SK-N-SH (cell line): ENCODE measurements around the gene COQ3. TPM values are rescaled to one million over a fixed set of nuclear protein-coding genes. Genes with fewer than 3 reads are reported as not detected.

Experiments
- CTCF ChIA-PET: fragments of 300-600, 350-600 bp; formaldehyde crosslinking; extraction: SDS; loops from one replicate; lab custom pipeline; 2021; lab: Yijun Ruan, JAX
- POLR2A ChIA-PET: fragments of 350-600 bp; sonication (Branson Sonifier 250); formaldehyde crosslinking; extraction: SDS; loops from one replicate; lab custom pipeline; 2020; ENCODE audit warnings: antibody characterized with exemption, inconsistent platforms; lab: Yijun Ruan, JAX
- DNase-seq: peaks from one replicate; pipeline ENCODE4 v3.0.0; 2012
- H2AFZ ChIP-seq: fragments of 200-600 bp; sonication (generic); 2 replicates; pipeline ENCODE4 v1.8.1; 2016; ENCODE audit warnings: antibody characterized with exemption, mild to moderate bottlenecking, low read depth
- H3F3A ChIP-seq: fragments of 200-600 bp; sonication (generic); replicated peaks from 2 replicates; pipeline ENCODE3; 2016; ENCODE audit warnings: antibody characterized with exemption, mild to moderate bottlenecking; ENCODE audit not compliant: insufficient read depth
- H3K27ac ChIP-seq, 2 experiments: fragments of 200-500 bp in 1 of 2; fragments of 200-600 bp in 1 of 2; sonication (Bioruptor generic) in 1 of 2; sonication (generic), shearing (Covaris generic) in 1 of 2; 2 replicates each; pipeline versions ENCODE4 v1.5.1 to v1.6.1; 2014 to 2016; ENCODE audit warnings: low read depth in 2 of 2, inconsistent platforms in 1 of 2, low read length in 1 of 2, mild to moderate bottlenecking in 1 of 2, mixed read lengths in 1 of 2
- H3K27me3 ChIP-seq: fragments of 200-600 bp; sonication (generic), shearing (Covaris generic); 2 replicates; pipeline ENCODE4 v1.6.1; 2016; ENCODE audit warnings: mixed run types; ENCODE audit not compliant: insufficient read depth
- H3K36me3 ChIP-seq, 2 experiments: fragments of 200-500 bp in 1 of 2; fragments of 200-600 bp in 1 of 2; sonication (Bioruptor generic) in 1 of 2; sonication (generic) in 1 of 2; replicated peaks in 1 of 2; 2 replicates each; pipeline versions ENCODE3 to v1.5.1; 2014 to 2016; ENCODE audit warnings: low read length in 1 of 2, mild to moderate bottlenecking in 1 of 2; ENCODE audit not compliant: insufficient read depth in 2 of 2, control insufficient read depth in 1 of 2
- H3K4me1 ChIP-seq, 2 experiments: fragments of 200-500 bp in 1 of 2; fragments of 200-600 bp in 1 of 2; sonication (Bioruptor generic) in 1 of 2; sonication (generic), shearing (Covaris generic) in 1 of 2; 2 replicates each; pipeline versions ENCODE4 v1.5.1 to v1.6.1; 2014 to 2016; ENCODE audit warnings: low read depth in 1 of 2, low read length in 1 of 2, mixed run types in 1 of 2; ENCODE audit not compliant: insufficient read depth in 2 of 2, control insufficient read depth in 1 of 2
- H3K4me2 ChIP-seq: fragments of 200-600 bp; sonication (generic), shearing (Covaris generic); 2 replicates; pipeline ENCODE4 v1.6.1; 2017; ENCODE audit warnings: mixed run types
- H3K4me3 ChIP-seq, 2 experiments: fragments of 200-500 bp in 1 of 2; fragments of 200-600 bp in 1 of 2; sonication (Bioruptor generic) in 1 of 2; sonication (generic), shearing (Covaris generic) in 1 of 2; 2 replicates each; pipeline versions ENCODE4 v1.5.1 to v1.8.1; 2014 to 2016; ENCODE audit warnings: low read depth in 2 of 2, inconsistent platforms in 1 of 2, low read length in 1 of 2, mild to moderate bottlenecking in 1 of 2, mixed read lengths in 1 of 2, moderate library complexity in 1 of 2
- H3K79me2 ChIP-seq: fragments of 200-600 bp; sonication (generic); 2 replicates; pipeline ENCODE4 v1.8.1; 2017; ENCODE audit warnings: mild to moderate bottlenecking; ENCODE audit not compliant: insufficient read depth
- H3K9ac ChIP-seq: fragments of 200-600 bp; sonication (generic); 2 replicates; pipeline ENCODE4 v1.6.1; 2017; ENCODE audit warnings: mixed run types
- H3K9me2 ChIP-seq: fragments of 200-600 bp; sonication (generic); 2 replicates; pipeline ENCODE4 v1.6.1; 2017; ENCODE audit warnings: mixed run types
- H3K9me3 ChIP-seq: fragments of 200-600 bp; sonication (generic); 2 replicates; pipeline ENCODE4 v1.6.1; 2017; ENCODE audit warnings: mixed run types, mild to moderate bottlenecking, moderate library complexity
- H4K20me1 ChIP-seq: fragments of 200-600 bp; sonication (generic); 2 replicates; pipeline ENCODE4 v1.6.1; 2017; ENCODE audit warnings: mild to moderate bottlenecking, mixed run types; ENCODE audit not compliant: insufficient read depth
- CHD2 ChIP-seq: fragments of 150-350 bp; IDR thresholded peaks from 2 replicates; pipeline ENCODE4 v1.6.1; 2018; ENCODE audit warnings: low read length; ENCODE audit not compliant: partially characterized antibody
- ELF1 ChIP-seq: IDR thresholded peaks from 2 replicates; pipeline ENCODE4 v1.4.0; 2012
- EP300 ChIP-seq, 2 experiments: IDR thresholded peaks; 2 replicates each; pipeline versions ENCODE4 v1.4.0 to v1.6.1; 2012; ENCODE audit warnings: borderline replicate concordance in 1 of 2, low read depth in 1 of 2, low read length in 1 of 2
- EZH2phosphoT487 ChIP-seq: fragments of 200-600 bp; sonication (generic); IDR thresholded peaks from 2 replicates; pipeline ENCODE4 v1.6.1; 2017; ENCODE audit warnings: low read depth, mixed run types, mild to moderate bottlenecking, antibody characterized with exemption, moderate library complexity, borderline replicate concordance
- FOSL2 ChIP-seq: IDR thresholded peaks from 2 replicates; pipeline ENCODE4 v1.4.0; 2012; ENCODE audit warnings: low read depth, mild to moderate bottlenecking, moderate library complexity, borderline replicate concordance
- FOXJ3 ChIP-seq: sonication (generic); formaldehyde crosslinking; IDR thresholded peaks from 2 replicates; pipeline ENCODE4 v1.5.1; 2020; ENCODE audit warnings: mild to moderate bottlenecking, missing genetic modification reagents
- GABPA ChIP-seq: IDR thresholded peaks from 2 replicates; pipeline ENCODE4 v1.4.0; 2012; ENCODE audit warnings: low read depth, mild to moderate bottlenecking
- MEF2A ChIP-seq: IDR thresholded peaks from 2 replicates; pipeline ENCODE4 v1.4.0; 2012; ENCODE audit warnings: low read depth, borderline replicate concordance
- MXI1 ChIP-seq: IDR thresholded peaks from 2 replicates; pipeline ENCODE4 v1.6.1; 2012; ENCODE audit warnings: mild to moderate bottlenecking, low read depth, low read length, improper control_type of control experiment
- NFIC ChIP-seq: IDR thresholded peaks from 2 replicates; pipeline ENCODE4 v1.4.0; 2012; ENCODE audit warnings: borderline replicate concordance
- RCOR1 ChIP-seq: fragments of 150-350 bp; IDR thresholded peaks from 2 replicates; pipeline ENCODE4 v1.6.1; 2017; ENCODE audit warnings: antibody characterized with exemption, low read length
- RXRA ChIP-seq: IDR thresholded peaks from 2 replicates; pipeline ENCODE4 v1.4.0; 2012; ENCODE audit warnings: low read depth, mild to moderate bottlenecking, borderline replicate concordance
- SIN3A ChIP-seq: IDR thresholded peaks from 2 replicates; pipeline ENCODE4 v1.6.1; 2012; ENCODE audit warnings: low read depth, mild to moderate bottlenecking, low read length, moderate library complexity, borderline replicate concordance
- TAF1 ChIP-seq: IDR thresholded peaks from 2 replicates; pipeline ENCODE4 v1.6.1; 2012; ENCODE audit warnings: low read depth, mild to moderate bottlenecking, low read length, moderate library complexity, borderline replicate concordance
- WGBS: methylation state at CpG from one replicate; pipeline ENCODE4 v1.1.6; 2017; ENCODE audit warnings: low lambda C conversion rate; 5-methylcytosine and 5-hydroxymethylcytosine counted together
- polyA plus RNA-seq, 3 experiments: library from polyadenylated mRNA; depleted of rRNA; stranded (reverse); fragments of >200 nt; gene quantifications; 2 replicates each; pipeline ENCODE4 v1.2.3, GENCODE V29; 2012
- TF ChIP-seq, protein P1 (sequence below): IDR thresholded peaks from 2 replicates; pipeline ENCODE4 v1.4.0; 2012; ENCODE audit warnings: low read depth
- TF ChIP-seq, protein P2 (sequence below): IDR thresholded peaks from 2 replicates; pipeline ENCODE4; 2012
- TF ChIP-seq, protein P3 (sequence below): IDR thresholded peaks from 2 replicates; pipeline ENCODE4 v1.4.0; 2012; ENCODE audit warnings: low read depth, borderline replicate concordance

Gene COQ3
- polyA plus RNA-seq, 1 of the 3 experiments (the other 2 are of a cell fraction) = 6.4 TPM

DNA sequence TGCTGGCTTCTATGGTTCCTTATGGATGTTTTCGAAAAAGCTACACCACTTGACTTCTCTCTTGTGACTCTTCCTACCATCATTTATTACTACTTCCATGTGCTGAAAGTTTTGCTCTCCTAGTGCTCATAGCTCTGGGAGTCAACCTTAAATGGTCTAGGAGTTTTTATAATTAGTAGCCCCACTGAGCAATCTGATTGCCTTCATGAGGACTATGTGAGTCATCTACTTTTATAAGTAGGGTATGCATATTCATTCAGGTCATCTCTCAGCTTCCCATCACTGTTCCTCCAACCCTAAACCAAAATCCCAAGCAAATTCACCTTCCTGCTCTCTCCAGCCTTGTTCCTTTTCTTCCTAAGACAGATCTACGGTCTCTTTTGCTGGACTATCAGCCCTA lies 27.1 kb downstream of the COQ3 start:
- Histone ChIP-seq H3K4me2 (no peak overlapping the region), H3K27ac (no peak overlapping the region), H3K9ac (no peak overlapping the region), H3K27me3 (no peaks in the 10 kb centered on the region), H3K36me3 (no peaks in the 10 kb centered on the region), H3K4me1 (no peaks in the 10 kb centered on the region), H3K79me2 (no peaks in the 10 kb centered on the region), H3K4me3 (no peak overlapping the region), H3F3A (peaks cover 3% of the 10 kb centered on the region), H2AFZ (no peak overlapping the region), H3K9me3 (no peaks in the 10 kb centered on the region), H4K20me1 (no peaks in the 10 kb centered on the region), H3K9me2 (no peaks in the 10 kb centered on the region)
- ChIA-PET POLR2A (no interaction called here), CTCF (interaction anchor here (1.0 to 1.3 kb wide), 4 partner anchors 9 to 37 kb away, joined by 3 to 5 read pairs (median 3); no protein-coding TSS in a partner anchor)
- 98% methylated on average over 2 of the region's 2 CpGs for WGBS
- TF ChIP-seq RCOR1 = no peak
- TF ChIP-seq CHD2 = no peak
- TF ChIP-seq, protein P1, sequence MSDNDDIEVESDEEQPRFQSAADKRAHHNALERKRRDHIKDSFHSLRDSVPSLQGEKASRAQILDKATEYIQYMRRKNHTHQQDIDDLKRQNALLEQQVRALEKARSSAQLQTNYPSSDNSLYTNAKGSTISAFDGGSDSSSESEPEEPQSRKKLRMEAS = no peak
- no peak for TF ChIP-seq SIN3A
- TF ChIP-seq MEF2A = no peak
- TF ChIP-seq MXI1 = no peak
- no peak for TF ChIP-seq RXRA
- no peak for DNase-seq

DNA sequence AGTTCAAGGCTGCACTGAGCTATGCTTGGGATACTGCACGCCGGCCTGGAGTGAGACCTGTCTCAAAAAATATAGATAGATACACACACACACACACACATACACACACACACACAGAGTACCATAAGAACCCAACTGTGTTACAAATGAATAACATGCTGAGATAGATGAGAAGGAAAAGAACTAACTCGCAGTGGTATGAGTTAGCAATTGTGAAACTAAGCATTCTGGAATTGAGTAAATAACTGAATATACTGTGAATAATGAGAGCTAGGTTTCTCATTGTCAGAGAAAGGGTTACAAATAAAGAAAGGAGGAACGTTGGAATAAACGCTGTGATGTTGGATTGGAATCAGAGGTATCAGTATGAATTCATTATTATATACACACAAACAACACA lies 30.0 kb downstream of the COQ3 start:
- Histone ChIP-seq H3K4me2 (no peak overlapping the region), H3K36me3 (no peaks in the 10 kb centered on the region), H3K9me2 (no peaks in the 10 kb centered on the region), H3K27me3 (no peaks in the 10 kb centered on the region), H3K79me2 (no peaks in the 10 kb centered on the region), H2AFZ (no peak overlapping the region), H3K9me3 (no peaks in the 10 kb centered on the region), H4K20me1 (no peaks in the 10 kb centered on the region), H3K4me1 (no peaks in the 10 kb centered on the region), H3K27ac (no peak overlapping the region), H3K4me3 (no peak overlapping the region), H3K9ac (no peak overlapping the region), H3F3A (peaks cover 3% of the 10 kb centered on the region)
- POLR2A ChIA-PET = interaction anchor here (0.6 to 1.0 kb wide), 2 partner anchors 9 to 30 kb away, joined by 3 read pairs; no protein-coding TSS in a partner anchor
- DNase-seq = no peak
- CTCF ChIA-PET = no interaction called here
- TF ChIP-seq EP300 (IDR thresholded peaks at IDR 0.05; ENCODE audit: borderline replicate concordance in 1 of 2, low read depth in 1 of 2, low read length in 1 of 2) (no peak), TAF1 (no peak), FOSL2 (no peak), ELF1 (no peak), FOXJ3 (CRISPR knock-in tag) (no peak), NFIC (no peak), EZH2phosphoT487 (no peak), GABPA (no peak), RXRA (no peak)
- TF ChIP-seq, protein P2, sequence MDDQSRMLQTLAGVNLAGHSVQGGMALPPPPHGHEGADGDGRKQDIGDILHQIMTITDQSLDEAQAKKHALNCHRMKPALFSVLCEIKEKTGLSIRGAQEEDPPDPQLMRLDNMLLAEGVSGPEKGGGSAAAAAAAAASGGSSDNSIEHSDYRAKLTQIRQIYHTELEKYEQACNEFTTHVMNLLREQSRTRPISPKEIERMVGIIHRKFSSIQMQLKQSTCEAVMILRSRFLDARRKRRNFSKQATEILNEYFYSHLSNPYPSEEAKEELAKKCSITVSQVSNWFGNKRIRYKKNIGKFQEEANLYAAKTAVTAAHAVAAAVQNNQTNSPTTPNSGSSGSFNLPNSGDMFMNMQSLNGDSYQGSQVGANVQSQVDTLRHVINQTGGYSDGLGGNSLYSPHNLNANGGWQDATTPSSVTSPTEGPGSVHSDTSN = no peak
- TF ChIP-seq, protein P3, sequence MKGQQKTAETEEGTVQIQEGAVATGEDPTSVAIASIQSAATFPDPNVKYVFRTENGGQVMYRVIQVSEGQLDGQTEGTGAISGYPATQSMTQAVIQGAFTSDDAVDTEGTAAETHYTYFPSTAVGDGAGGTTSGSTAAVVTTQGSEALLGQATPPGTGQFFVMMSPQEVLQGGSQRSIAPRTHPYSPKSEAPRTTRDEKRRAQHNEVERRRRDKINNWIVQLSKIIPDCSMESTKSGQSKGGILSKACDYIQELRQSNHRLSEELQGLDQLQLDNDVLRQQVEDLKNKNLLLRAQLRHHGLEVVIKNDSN = no peak
- TF ChIP-seq, protein P1 = no peak
- 86% methylated on average over 5 of the region's 5 CpGs for WGBS
